DMS153 (cell line): Measurements from ENCODE around the gene VWA3B.

ENCODE experiments used
- DNase-seq: peaks from one replicate; lab custom pipeline; 2025; lab: John Stamatoyannopoulos, UW

The VWA3B gene

GRCh38 chr2:98172951-98173350 is 86.0 kb downstream of the VWA3B start:
- DNase-seq, result no peak

GRCh38 chr2:98175811-98176210 is 88.8 kb downstream of the VWA3B start:
- DNase-seq, result no peak

GRCh38 chr2:98177286-98177685 is 90.3 kb downstream of the VWA3B start:
- no peak for DNase-seq

GRCh38 chr2:98177986-98178385 is 91.0 kb downstream of the VWA3B start:
- DNase-seq, result no peak

- DNase-seq, result no peak
Measured at GRCh38 chr2:98180456-98180855, 93.5 kb downstream of the VWA3B start.

GRCh38 chr2:98181346-98181745 is 94.4 kb downstream of the VWA3B start:
- no peak for DNase-seq

- DNase-seq, result no peak
Measured at GRCh38 chr2:98185801-98186200, 98.8 kb downstream of the VWA3B start.

GRCh38 chr2:98187194-98187593 is 100.2 kb downstream of the VWA3B start:
- DNase-seq, result no peak

- DNase-seq, result no peak
Measured at GRCh38 chr2:98188351-98189046, 101.5 kb downstream of the VWA3B start.

- no peak for DNase-seq
Measured at GRCh38 chr2:98191883-98192282, 104.9 kb downstream of the VWA3B start.

- DNase-seq, result no peak
Measured at GRCh38 chr2:98201576-98201975, 114.6 kb downstream of the VWA3B start.

GRCh38 chr2:98205889-98206288 is 118.9 kb downstream of the VWA3B start:
- no peak for DNase-seq

GRCh38 chr2:98212092-98213000 is 125.4 kb downstream of the VWA3B start:
- no peak for DNase-seq

GRCh38 chr2:98216616-98217015 is 129.6 kb downstream of the VWA3B start:
- DNase-seq, result no peak

- no peak for DNase-seq
Measured at GRCh38 chr2:98219152-98219551, 132.2 kb downstream of the VWA3B start.

- DNase-seq, result no peak
Measured at GRCh38 chr2:98233941-98234340, 147.0 kb downstream of the VWA3B start.

GRCh38 chr2:98234776-98235175 is 147.8 kb downstream of the VWA3B start:
- DNase-seq, result no peak

GRCh38 chr2:98236935-98237334 is 150.0 kb downstream of the VWA3B start:
- no peak for DNase-seq

- DNase-seq, result no peak
Measured at GRCh38 chr2:98240786-98241398, 153.9 kb downstream of the VWA3B start.

- DNase-seq, result no peak
Measured at GRCh38 chr2:98241592-98241991, 154.6 kb downstream of the VWA3B start.

GRCh38 chr2:98242003-98242402 is 155.0 kb downstream of the VWA3B start:
- DNase-seq, result no peak

- no peak for DNase-seq
Measured at GRCh38 chr2:98245491-98245890, 158.5 kb downstream of the VWA3B start.

GRCh38 chr2:98247383-98247782 is 160.4 kb downstream of the VWA3B start:
- DNase-seq, result no peak
